Stimulated activated naive B cell treated with anti-CD40 and anti-IgM and Interleukin-4, amounts not matched to agents 10 μg/mL and 1 μg/mL and 100 μg/mL, for 72 hours (primary cell): ENCODE measurements around the gene KCNQ2.

Source experiments
- ATAC-seq, 2 donors: fragments of 150-1000 bp; cut with Tn5 transposase; replicated peaks; 2 replicates each; pipeline ENCODE4 v1.10.0; 2021; ENCODE audit warnings: moderate library complexity in 1 of 2
- DNase-seq: peaks from one replicate; pipeline ENCODE4 v3.0.0; 2021
- H3K27ac Mint-ChIP-seq: one replicate; pipeline ENCODE4 v1.8.0; 2022; ENCODE audit warnings: mild to moderate bottlenecking, mixed read lengths
- H3K27me3 Mint-ChIP-seq, 2 donors: one replicate each; pipeline ENCODE4 v1.8.0; 2022; ENCODE audit warnings: mixed read lengths in 2 of 2
- H3K36me3 Mint-ChIP-seq, 2 donors: one replicate each; pipeline ENCODE4 v1.8.0; 2022; ENCODE audit warnings: mixed read lengths in 2 of 2, mild to moderate bottlenecking in 1 of 2
- H3K4me1 Mint-ChIP-seq, 2 donors: one replicate each; pipeline ENCODE4 v1.8.0; 2022; ENCODE audit warnings: mixed read lengths in 2 of 2, mild to moderate bottlenecking in 1 of 2
- H3K4me3 Mint-ChIP-seq, 2 donors: one replicate each; pipeline ENCODE4 v1.8.0; 2022; ENCODE audit warnings: mild to moderate bottlenecking in 2 of 2, mixed read lengths in 2 of 2, moderate library complexity in 1 of 2
- H3K9me3 Mint-ChIP-seq, 2 donors: one replicate each; pipeline ENCODE4 v1.8.0; 2022; ENCODE audit warnings: mixed read lengths in 2 of 2, mild to moderate bottlenecking in 1 of 2

Gene KCNQ2

DNA sequence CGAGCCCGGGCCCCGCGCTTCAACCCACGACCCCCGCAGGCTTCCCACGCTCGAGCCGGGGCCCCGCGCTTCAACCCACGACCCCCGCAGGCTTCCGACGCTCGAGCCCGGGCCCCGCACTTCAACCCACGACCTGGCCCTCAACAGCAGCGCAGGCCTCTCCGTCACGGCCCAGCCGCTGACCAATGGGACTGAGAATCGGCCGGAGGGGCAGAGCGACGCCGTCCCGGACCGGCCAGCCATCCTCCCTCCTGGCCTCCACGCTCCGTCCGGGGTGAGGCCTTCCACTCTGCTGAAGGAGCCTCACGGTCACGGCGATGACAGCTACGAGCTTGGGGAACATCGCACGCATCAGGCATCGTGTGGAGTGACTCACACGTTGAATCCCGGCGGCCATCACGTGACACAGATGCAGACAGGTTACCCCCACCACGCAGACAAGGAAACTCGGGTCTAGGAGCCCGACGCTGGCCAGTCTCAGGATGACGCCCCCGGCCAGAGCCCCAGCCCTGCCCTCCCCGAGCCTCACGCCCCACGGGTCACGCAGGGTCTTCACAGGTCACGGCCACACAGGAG is 6.1 kb downstream of the KCNQ2 start:
- Mint-ChIP-seq H3K9me3 (no peaks in the 10 kb centered on the region), H3K36me3 (no peaks in the 10 kb centered on the region), H3K27me3 (peaks cover 53 to 86% of the 10 kb centered on the region in 2 donors), H3K4me3 (no peak overlapping the region), H3K27ac (no peak overlapping the region), H3K4me1 (peaks cover 0 to 3% of the 10 kb centered on the region in 2 donors)
- no peak for DNase-seq
- no peak for ATAC-seq

GRCh38 chr20:63465380-63466249 is 6.8 kb downstream of the KCNQ2 start:
- ATAC-seq (no peak), DNase-seq (no peak)
- no peaks in the 10 kb centered on the region for H3K9me3 Mint-ChIP-seq
- no peaks in the 10 kb centered on the region for H3K36me3 Mint-ChIP-seq
- H3K4me1 Mint-ChIP-seq: no peaks in the 10 kb centered on the region
- H3K27me3 Mint-ChIP-seq: peaks cover 56 to 87% of the 10 kb centered on the region in 2 donors
- H3K4me3 Mint-ChIP-seq: no peak overlapping the region
- H3K27ac Mint-ChIP-seq: no peak overlapping the region

DNA sequence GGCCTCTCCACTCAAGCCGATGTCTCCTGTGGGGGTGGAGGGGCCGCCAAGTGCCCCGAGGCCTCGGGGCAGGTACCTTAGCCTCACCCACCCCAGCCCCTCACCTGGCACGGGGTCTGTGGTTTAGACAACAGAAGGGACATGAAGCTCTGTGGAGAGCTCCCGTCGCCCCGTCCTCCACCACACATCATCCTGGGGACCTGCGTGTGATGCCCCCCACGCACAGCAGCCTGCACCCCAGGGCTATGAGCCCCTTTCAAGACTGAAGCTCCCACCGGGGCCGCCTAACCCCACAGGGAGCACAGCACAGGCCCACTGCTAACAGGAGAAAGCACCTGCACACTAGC is 8.2 kb downstream of the KCNQ2 start:
- H3K4me3 Mint-ChIP-seq: no peak overlapping the region
- H3K4me1 Mint-ChIP-seq: no peaks in the 10 kb centered on the region
- peaks cover 53 to 81% of the 10 kb centered on the region in 2 donors for H3K27me3 Mint-ChIP-seq
- ATAC-seq: no peak
- no peaks in the 10 kb centered on the region for H3K36me3 Mint-ChIP-seq
- H3K27ac Mint-ChIP-seq: no peak overlapping the region
- H3K9me3 Mint-ChIP-seq: no peaks in the 10 kb centered on the region
- DNase-seq: no peak

- no peaks in the 10 kb centered on the region for H3K9me3 Mint-ChIP-seq
- H3K36me3 Mint-ChIP-seq: no peaks in the 10 kb centered on the region
These were observed 8.8 kb downstream of the KCNQ2 start for GRCh38 chr20:63463400-63464288.

DNA sequence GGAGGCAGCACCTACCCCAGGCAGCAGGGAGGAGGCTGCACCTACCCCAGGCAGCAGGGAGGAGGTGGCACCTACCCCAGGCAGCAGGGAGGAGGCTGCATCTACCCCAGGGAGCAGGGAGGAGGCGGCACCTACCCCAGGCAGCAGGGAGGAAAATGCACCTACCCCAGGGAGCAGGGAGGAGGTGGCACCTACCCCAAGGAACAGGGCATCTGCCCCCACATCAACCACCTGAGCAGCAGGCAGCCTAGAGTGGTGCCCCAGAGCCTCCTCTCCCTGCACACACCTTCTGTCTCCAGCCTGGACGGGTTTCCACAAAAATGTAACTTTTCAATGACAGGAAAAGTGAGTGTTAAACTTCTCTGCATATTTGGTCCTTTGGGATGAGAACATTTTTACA is 10.2 kb downstream of the KCNQ2 start:
- Mint-ChIP-seq H3K9me3 (no peaks in the 10 kb centered on the region), H3K27ac (no peak overlapping the region)

More at GRCh38 chr20:63463400-63464288, 8.8 kb downstream of the KCNQ2 start:
- Mint-ChIP-seq H3K27ac (no peak overlapping the region), H3K27me3 (peaks cover 54 to 83% of the 10 kb centered on the region in 2 donors), H3K4me3 (no peak overlapping the region), H3K4me1 (no peaks in the 10 kb centered on the region)
- no peak for ATAC-seq
- no peak for DNase-seq

DNA sequence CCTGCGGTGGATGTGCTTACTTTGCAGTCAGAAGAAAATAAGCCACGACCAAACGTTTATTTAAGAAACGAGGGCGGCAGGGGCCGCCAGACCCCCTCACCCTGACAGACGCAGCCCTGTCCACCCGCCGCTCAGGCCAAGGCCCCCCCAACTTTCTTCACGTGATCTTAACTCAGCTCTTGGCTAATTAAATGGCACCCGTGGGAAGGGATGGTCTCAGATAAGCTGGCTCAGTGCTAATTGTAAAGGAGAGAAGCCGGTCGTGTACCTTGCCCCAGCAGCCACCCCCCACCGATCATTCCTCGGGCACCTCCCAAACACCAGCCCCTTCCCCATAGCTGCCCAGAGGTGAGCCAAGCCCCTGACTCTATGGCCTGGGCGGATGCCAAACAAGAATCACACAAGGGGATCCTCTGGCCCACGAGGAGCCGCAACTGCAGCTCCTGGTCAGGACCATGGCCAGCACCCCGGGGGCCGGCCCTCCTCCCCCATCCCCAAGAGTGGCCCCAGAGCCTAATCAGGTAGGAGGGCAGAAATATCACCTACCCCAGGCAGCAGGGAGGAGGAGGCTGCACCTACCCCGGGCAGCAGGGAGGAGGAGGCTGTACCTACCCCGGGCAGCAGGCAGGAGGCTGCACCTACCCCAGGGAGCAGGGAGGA is 11.2 kb downstream of the KCNQ2 start:
- no peak for ATAC-seq
- Mint-ChIP-seq H3K27me3 (peaks cover 50 to 83% of the 10 kb centered on the region in 2 donors), H3K9me3 (no peaks in the 10 kb centered on the region), H3K4me1 (peaks cover 6 to 17% of the 10 kb centered on the region in 2 donors), H3K36me3 (no peaks in the 10 kb centered on the region), H3K27ac (no peak overlapping the region), H3K4me3 (no peak overlapping the region)
- no peak for DNase-seq

More for the DNA sequence above, 10.2 kb downstream of the KCNQ2 start:
- H3K4me3 Mint-ChIP-seq: no peak overlapping the region
- no peaks in the 10 kb centered on the region for H3K36me3 Mint-ChIP-seq
- H3K4me1 Mint-ChIP-seq: peaks cover 6 to 14% of the 10 kb centered on the region in 2 donors
- DNase-seq: no peak
- peaks cover 51 to 87% of the 10 kb centered on the region in 2 donors for H3K27me3 Mint-ChIP-seq
- no peak for ATAC-seq

DNA sequence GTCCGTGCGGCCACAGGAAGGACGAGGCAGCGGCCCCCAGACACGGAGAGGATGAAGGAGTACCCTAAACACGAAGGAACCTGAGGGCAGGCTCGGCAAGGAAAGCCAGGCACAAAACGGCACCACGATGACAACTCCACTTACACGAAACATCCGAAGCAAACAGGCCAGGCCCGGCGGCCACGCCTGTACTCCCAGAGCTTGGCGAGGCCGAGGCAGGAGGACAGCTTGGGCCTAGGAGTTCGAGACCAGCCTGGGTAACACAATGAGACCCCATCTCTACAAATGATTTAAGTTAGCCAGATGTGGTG is 13.4 kb downstream of the KCNQ2 start:
- H3K27ac Mint-ChIP-seq: no peak overlapping the region
- ATAC-seq (no peak), DNase-seq (no peak)
- no peaks in the 10 kb centered on the region for H3K9me3 Mint-ChIP-seq
- H3K36me3 Mint-ChIP-seq: no peaks in the 10 kb centered on the region
- H3K4me3 Mint-ChIP-seq: no peak overlapping the region
- H3K4me1 Mint-ChIP-seq: peaks cover 10 to 29% of the 10 kb centered on the region in 2 donors
- H3K27me3 Mint-ChIP-seq: peaks cover 53 to 79% of the 10 kb centered on the region in 2 donors

GRCh38 chr20:63458170-63459069 is 14.0 kb downstream of the KCNQ2 start:
- Mint-ChIP-seq H3K27ac (no peak overlapping the region), H3K9me3 (no peaks in the 10 kb centered on the region), H3K4me3 (no peak overlapping the region), H3K36me3 (no peaks in the 10 kb centered on the region), H3K27me3 (peaks cover 55 to 79% of the 10 kb centered on the region in 2 donors), H3K4me1 (peaks cover 10 to 35% of the 10 kb centered on the region in 2 donors)
- ATAC-seq (no peak), DNase-seq (no peak)

GRCh38 chr20:63457737-63458136 is 14.7 kb downstream of the KCNQ2 start:
- DNase-seq (no peak), ATAC-seq (peak; percentile 63 to 69)
- H3K9me3 Mint-ChIP-seq: no peaks in the 10 kb centered on the region
- H3K36me3 Mint-ChIP-seq: no peaks in the 10 kb centered on the region
- peaks cover 50 to 80% of the 10 kb centered on the region in 2 donors for H3K27me3 Mint-ChIP-seq
- peaks cover 10 to 38% of the 10 kb centered on the region in 2 donors for H3K4me1 Mint-ChIP-seq
- H3K27ac Mint-ChIP-seq: no peak overlapping the region
- no peak overlapping the region for H3K4me3 Mint-ChIP-seq

DNA sequence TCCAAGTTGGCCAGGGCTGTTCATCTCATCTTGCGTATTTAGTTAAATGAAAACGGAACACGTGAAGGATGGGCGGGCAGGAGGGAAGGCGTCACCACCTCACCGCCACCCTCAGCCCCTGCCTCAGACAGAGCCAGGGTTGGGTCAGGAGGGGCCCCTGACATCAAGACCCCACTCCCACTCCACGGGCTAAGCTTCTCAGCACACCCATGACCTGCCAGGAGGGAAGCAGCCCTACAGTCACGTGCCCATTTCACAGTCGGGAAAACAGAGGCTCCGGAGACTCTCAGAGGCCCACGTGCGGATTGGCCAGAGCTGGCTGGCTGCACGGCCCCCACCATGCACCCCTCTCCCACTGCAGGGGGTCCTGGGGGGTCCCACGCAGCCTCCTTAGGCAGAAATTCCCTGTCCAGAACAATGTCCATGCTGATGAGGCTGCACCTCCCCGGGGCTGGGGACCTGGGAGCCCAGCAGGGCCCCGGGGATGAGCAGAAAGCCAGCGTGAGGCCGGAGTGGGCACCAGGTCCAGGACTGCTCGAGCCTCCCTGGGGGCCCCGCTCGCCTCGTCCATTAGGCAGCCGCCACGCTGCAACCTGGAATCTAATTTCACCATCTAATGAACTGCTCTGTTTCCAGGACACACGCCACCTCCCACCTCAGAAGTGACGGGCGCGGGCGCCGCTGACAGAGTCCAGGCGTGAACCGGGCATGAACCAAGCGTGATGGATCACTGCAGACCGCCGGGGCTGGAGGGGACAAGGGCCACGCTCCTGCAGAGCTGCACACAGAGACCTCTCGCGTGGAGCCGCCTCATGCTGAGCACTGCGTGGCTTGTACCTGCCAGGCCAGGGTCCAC is 15.8 kb downstream of the KCNQ2 start:
- Mint-ChIP-seq H3K4me3 (no peak overlapping the region), H3K36me3 (no peaks in the 10 kb centered on the region), H3K4me1 (peaks cover 10 to 38% of the 10 kb centered on the region in 2 donors), H3K9me3 (no peaks in the 10 kb centered on the region), H3K27me3 (peaks cover 54 to 83% of the 10 kb centered on the region in 2 donors), H3K27ac (no peak overlapping the region)
- DNase-seq: no peak
- no peak for ATAC-seq

- Mint-ChIP-seq H3K36me3 (no peaks in the 10 kb centered on the region), H3K27ac (no peak overlapping the region), H3K4me3 (no peak overlapping the region), H3K9me3 (no peaks in the 10 kb centered on the region), H3K27me3 (peaks cover 48 to 73% of the 10 kb centered on the region in 2 donors), H3K4me1 (peaks cover 10 to 38% of the 10 kb centered on the region in 2 donors)
- no peak for DNase-seq
- no peak for ATAC-seq
These were observed 16.9 kb downstream of the KCNQ2 start for GRCh38 chr20:63455568-63455859.

GRCh38 chr20:63454731-63455567 is 17.5 kb downstream of the KCNQ2 start:
- DNase-seq (no peak), ATAC-seq (no peak)
- Mint-ChIP-seq H3K36me3 (no peaks in the 10 kb centered on the region), H3K27ac (peak overlapping the region; percentile 67), H3K9me3 (no peaks in the 10 kb centered on the region), H3K27me3 (peaks cover 45 to 68% of the 10 kb centered on the region in 2 donors), H3K4me3 (no peak overlapping the region), H3K4me1 (peaks cover 10 to 38% of the 10 kb centered on the region in 2 donors)
